Mammary epithelial cell (primary cell): Measurements from ENCODE around the gene PXYLP1.

Experiments
- CTCF ChIP-seq, 2 donors: IDR thresholded peaks in 1 of 2; conservative IDR thresholded peaks in 1 of 2; 2 replicates each; pipeline ENCODE4 v1.5.1; 2011 to 2012; ENCODE audit warnings: inconsistent platforms in 2 of 2, low read length in 2 of 2, mild to moderate bottlenecking in 2 of 2, control low read depth in 1 of 2, low read depth in 1 of 2; ENCODE audit not compliant: insufficient read depth in 1 of 2; ENCODE audit errors: extremely low read depth in 1 of 2
- EZH2 ChIP-seq: IDR thresholded peaks from 2 replicates; pipeline ENCODE4 v1.6.1; 2012; ENCODE audit warnings: low read length, inconsistent platforms, borderline replicate concordance

- TF ChIP-seq EZH2 (no peak), CTCF (conservative IDR thresholded peaks at IDR 0.05 in 1 of 2, IDR thresholded peaks at IDR 0.05 in 1 of 2; ENCODE audit: extremely low read depth in 1 of 2, insufficient read depth in 1 of 2, low read depth in 1 of 2, low read length in 2 of 2) (no peak)
These were observed 29.0 kb downstream of the PXYLP1 start for GRCh38 chr3:141260630-141260927.
